SK-N-SH (cell line): ENCODE measurements around the gene DUSP9.
"Not testable (repeated sequence)": the region's sequence is repeated elsewhere in the genome, so short reads cannot be mapped to it uniquely, and the experiment has no call there.

Experiments
- EP300 ChIP-seq, 2 experiments: IDR thresholded peaks; 2 replicates each; pipeline versions ENCODE4 v1.4.0 to v1.6.1; 2012; ENCODE audit warnings: borderline replicate concordance in 1 of 2, low read depth in 1 of 2, low read length in 1 of 2
- FOXM1 ChIP-seq: IDR thresholded peaks from 2 replicates; pipeline ENCODE4 v1.4.0; 2012; ENCODE audit warnings: low read depth, mild to moderate bottlenecking
- IRF3 ChIP-seq: fragments of 150-350 bp; IDR thresholded peaks from 2 replicates; pipeline ENCODE4 v1.6.1; 2016; ENCODE audit warnings: mild to moderate bottlenecking, low read depth, low read length
- JUND ChIP-seq: IDR thresholded peaks from 2 replicates; pipeline ENCODE4 v1.4.0; 2012
- MXI1 ChIP-seq: IDR thresholded peaks from 2 replicates; pipeline ENCODE4 v1.6.1; 2012; ENCODE audit warnings: mild to moderate bottlenecking, low read depth, low read length, improper control_type of control experiment
- PBX3 ChIP-seq: IDR thresholded peaks from 2 replicates; pipeline ENCODE4; 2012
- RCOR1 ChIP-seq: fragments of 150-350 bp; IDR thresholded peaks from 2 replicates; pipeline ENCODE4 v1.6.1; 2017; ENCODE audit warnings: antibody characterized with exemption, low read length
- TAF1 ChIP-seq: IDR thresholded peaks from 2 replicates; pipeline ENCODE4 v1.6.1; 2012; ENCODE audit warnings: low read depth, mild to moderate bottlenecking, low read length, moderate library complexity, borderline replicate concordance
- USF2 ChIP-seq: fragments of 150-350 bp; IDR thresholded peaks from 2 replicates; pipeline ENCODE4 v1.6.1; 2017; ENCODE audit warnings: antibody characterized with exemption, low read length, low read depth, borderline replicate concordance
- TF ChIP-seq, protein P1 (sequence below): fragments of 200-600 bp; sonication (generic); IDR thresholded peaks from 2 replicates; pipeline ENCODE4 v1.6.1; 2017; ENCODE audit warnings: antibody characterized with exemption, mild to moderate bottlenecking, moderate library complexity

- TF ChIP-seq, protein P1, sequence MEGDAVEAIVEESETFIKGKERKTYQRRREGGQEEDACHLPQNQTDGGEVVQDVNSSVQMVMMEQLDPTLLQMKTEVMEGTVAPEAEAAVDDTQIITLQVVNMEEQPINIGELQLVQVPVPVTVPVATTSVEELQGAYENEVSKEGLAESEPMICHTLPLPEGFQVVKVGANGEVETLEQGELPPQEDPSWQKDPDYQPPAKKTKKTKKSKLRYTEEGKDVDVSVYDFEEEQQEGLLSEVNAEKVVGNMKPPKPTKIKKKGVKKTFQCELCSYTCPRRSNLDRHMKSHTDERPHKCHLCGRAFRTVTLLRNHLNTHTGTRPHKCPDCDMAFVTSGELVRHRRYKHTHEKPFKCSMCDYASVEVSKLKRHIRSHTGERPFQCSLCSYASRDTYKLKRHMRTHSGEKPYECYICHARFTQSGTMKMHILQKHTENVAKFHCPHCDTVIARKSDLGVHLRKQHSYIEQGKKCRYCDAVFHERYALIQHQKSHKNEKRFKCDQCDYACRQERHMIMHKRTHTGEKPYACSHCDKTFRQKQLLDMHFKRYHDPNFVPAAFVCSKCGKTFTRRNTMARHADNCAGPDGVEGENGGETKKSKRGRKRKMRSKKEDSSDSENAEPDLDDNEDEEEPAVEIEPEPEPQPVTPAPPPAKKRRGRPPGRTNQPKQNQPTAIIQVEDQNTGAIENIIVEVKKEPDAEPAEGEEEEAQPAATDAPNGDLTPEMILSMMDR, result not testable (repeated sequence)
- TF ChIP-seq IRF3; USF2; MXI1; JUND; EP300 (IDR thresholded peaks at IDR 0.05; ENCODE audit: borderline replicate concordance in 1 of 2, low read depth in 1 of 2, low read length in 1 of 2); TAF1; FOXM1; PBX3; RCOR1: not testable (repeated sequence)
These were observed 42.2 kb upstream of the DUSP9 start for GRCh38 chrX:153604666-153605380.
